KG1 (cell line): Measurements from ENCODE around the gene ZNF827.

Experiments
- DNase-seq: peaks from one replicate; lab custom pipeline; 2025; lab: John Stamatoyannopoulos, UW

ZNF827 gene

DNA sequence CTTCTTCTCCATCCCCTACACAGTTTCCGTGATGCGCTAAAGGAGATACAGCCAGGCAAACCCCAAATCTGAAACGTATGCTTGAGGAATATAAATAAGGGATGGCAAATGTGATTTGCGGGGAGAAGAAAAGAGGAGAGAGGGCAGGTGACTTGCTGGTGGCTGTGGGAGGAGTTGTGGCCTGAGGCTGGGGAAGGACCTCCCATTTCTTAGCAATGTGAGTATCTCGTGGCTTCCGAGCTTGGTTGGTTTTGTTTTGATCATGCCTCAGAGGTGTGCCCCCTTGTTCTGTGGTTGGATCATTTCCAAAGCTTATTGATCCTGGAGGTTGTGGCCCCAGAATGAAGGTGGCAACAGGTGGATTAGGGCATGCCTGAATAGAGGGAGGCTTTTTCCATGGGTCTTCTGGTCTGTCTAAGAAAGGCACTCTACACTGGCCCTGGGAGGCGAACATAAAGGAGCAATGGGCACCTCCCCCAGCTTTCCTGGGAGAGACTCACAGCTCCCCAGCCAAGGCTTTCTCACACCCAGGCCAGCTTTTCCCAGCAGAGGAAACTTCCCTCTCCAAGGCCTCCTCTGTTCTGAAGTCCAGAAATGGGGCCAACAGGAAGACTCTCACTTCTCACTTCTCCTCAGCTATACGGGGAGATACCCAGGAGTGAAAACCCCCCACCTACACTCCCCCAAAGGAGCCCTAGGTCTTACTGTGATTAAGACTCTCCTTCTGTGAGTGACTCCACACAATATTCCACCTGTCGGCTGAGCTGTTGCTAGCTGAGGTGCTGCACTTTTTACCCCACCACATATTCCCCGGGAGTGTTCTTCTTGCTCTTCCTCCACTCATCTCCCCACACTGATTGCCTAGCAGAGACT is 218.6 kb downstream of the ZNF827 start:
- DNase-seq: no peak

DNA sequence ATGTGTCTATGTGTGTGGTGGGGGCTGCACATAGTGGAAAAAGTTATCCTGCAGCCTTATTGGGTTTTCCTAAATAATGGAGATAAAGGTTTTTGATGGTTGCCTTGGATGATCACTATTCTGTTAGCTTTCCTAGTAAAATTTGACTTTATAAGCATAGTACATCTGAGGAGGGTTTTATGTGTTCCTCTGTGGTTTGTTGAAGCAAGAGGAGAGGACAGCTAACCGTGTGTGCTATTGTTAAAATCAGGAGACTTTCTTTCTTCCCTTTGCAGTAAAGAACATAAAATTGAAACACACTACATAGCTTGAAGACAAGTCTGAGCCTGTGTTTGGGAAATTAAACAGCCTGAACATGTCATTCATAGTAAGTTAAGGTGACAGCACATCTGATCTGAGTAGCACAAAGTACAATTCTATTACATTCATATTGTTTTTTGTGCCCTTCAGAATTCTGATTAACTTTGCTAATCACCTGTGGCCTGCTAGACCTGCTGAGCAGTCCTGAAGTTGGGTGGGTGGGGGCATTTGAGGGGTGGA is 221.9 kb downstream of the ZNF827 start:
- DNase-seq: no peak

DNA sequence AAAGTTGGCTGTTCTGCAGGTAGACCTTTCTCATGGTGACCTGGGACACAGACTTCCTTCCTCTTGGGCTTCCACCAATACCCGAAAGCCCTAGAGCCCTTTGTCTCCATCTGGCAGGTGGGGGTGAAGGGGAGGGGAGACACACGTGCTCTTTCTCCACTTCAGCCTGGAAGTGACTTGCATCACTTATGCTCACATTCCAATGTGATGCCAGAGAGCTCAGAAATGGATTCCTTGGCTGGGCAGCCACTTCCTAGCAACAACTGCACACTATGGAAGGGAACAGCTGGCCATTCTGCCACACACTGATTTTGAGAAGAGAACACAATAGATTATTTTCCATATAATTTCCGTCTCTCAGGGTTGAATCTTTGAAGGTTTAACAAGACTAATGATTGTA is 222.4 kb downstream of the ZNF827 start:
- DNase-seq: no peak

DNA sequence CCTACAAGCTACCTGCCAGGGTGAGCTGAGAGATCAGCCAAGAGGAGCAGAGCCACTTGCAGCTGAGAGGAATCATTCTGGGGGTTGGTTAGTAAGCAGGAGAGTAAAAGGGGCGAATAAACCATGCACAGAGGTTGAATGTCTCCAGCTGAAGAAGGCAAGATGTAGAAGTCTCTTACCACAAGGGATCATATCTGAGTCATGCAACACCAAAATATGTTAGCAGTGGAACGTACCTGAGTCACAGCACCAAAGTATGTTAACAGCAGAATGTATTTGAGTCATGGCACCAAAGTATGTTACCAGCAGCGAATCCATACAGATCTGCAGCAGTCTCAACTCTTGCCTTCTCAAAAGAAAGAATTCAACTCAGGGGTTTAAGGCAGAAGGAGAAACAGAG is 228.8 kb downstream of the ZNF827 start:
- no peak for DNase-seq

DNA sequence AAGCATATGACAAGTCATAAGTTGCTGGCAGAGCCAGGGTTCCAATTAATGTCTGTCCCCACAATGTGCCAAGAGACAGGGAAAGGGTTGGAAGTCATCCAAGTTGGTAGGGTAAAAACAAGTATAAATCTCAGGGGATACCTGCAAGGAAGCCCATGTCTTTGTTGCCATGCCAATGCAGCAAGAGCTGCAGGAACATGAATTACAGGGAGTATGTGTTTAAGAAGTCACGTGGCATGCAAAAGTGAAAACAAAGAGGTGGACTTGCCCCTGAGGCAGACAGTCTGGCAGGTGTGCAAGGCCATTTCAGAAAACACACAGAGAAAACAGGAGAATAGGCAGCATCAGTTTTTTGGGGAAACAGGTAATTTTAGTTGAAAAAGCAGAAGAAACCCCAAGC is 229.3 kb downstream of the ZNF827 start:
- no peak for DNase-seq
